HG03354 (cell line): Measurements from ENCODE around the gene CFAP92.

Experiments used
- ATAC-seq: cut with Tn5 transposase; IDR thresholded peaks from one replicate; pipeline ENCODE4 v1.9.1; 2021; ENCODE audit warnings: mild to moderate bottlenecking; ENCODE audit not compliant: unreplicated experiment, poor library complexity, severe bottlenecking

The CFAP92 gene

GRCh38 chr3:128993461-128994172 is at the start of gene CFAP92:
TSS of gene CFAP92 (minus strand) at chr3:128994076. CDS start at chr3:128993304, 772 bp downstream.
- peak; percentile 94 for ATAC-seq

DNA sequence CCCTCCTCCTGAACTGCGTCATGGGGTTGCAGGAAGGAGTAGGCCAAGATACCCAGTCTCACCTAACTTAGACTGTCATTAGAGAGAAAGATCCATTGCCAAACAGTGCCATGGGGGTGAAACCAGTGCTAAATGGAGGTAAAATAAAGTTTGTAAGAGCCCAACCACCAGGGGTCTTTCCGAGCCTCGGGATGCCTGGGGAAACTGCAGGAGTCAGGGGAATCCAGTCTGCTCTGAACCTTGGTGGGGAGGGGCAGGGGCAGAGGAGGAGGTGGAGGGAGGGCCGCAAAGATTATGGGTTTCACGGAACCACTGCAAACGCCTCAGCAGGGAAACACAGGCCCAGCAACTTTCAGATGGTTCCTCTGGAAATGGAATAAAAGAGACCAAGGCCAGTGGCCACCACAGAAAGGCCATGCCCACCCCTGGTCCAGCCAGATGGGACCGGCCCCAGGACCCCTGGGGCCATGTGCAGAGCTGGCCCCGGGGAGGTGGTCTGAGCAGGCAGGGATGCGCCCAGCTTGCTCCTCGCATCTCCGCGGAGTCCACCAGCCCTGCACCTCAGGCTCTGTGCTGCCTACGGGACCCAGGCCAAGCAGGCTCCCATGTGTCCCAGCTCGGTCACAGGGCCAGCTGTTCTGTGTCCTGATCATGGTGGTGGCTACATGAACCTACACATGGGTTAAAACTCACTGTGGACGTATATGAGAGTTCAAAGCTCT is 46.9 kb upstream of the CFAP92 start:
- no peak for ATAC-seq

GRCh38 chr3:129040039-129040336 is 46.1 kb upstream of the CFAP92 start:
- no peak for ATAC-seq

DNA sequence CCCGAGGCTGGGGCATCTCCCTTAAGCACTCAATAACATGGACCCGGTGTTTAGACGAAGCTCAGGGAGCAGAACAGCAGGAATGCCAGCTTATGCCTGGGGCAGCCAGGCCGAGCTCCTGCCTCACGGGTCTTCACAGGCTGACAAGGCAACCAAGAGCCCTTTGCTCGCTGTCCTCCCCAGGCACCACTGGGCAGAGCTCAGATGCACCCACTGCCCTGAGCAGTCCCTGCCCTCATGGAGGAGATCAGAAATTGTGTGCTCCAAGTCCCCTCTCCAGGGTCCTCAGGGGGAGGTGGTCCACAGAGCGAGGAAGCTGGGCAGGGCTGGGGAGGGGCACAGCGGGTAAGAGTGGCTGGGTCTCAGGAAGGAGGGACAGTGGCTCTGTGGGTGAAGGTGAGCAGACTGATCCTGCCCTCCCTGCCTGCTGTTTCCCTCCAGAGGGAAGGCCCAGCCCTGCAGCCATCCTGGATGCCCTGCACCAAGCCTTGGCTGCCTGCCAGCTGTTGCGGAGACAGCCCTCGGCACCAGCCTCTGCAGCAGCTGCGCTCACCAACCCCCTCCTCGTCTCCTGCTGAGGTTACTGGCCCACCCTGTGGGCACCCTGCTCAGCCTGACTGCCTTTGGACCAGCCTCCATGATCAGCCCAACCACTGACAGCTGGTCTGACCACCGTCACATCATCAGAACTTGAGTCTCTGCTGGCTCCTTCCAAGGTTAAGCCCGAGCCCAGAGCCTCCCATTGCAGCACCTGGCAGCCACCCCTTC is 45.6 kb upstream of the CFAP92 start:
- no peak for ATAC-seq

GRCh38 chr3:129038121-129038855 is 44.4 kb upstream of the CFAP92 start:
- ATAC-seq: no peak

- ATAC-seq: no peak
These were observed 43.2 kb upstream of the CFAP92 start for GRCh38 chr3:129037093-129037419.

DNA sequence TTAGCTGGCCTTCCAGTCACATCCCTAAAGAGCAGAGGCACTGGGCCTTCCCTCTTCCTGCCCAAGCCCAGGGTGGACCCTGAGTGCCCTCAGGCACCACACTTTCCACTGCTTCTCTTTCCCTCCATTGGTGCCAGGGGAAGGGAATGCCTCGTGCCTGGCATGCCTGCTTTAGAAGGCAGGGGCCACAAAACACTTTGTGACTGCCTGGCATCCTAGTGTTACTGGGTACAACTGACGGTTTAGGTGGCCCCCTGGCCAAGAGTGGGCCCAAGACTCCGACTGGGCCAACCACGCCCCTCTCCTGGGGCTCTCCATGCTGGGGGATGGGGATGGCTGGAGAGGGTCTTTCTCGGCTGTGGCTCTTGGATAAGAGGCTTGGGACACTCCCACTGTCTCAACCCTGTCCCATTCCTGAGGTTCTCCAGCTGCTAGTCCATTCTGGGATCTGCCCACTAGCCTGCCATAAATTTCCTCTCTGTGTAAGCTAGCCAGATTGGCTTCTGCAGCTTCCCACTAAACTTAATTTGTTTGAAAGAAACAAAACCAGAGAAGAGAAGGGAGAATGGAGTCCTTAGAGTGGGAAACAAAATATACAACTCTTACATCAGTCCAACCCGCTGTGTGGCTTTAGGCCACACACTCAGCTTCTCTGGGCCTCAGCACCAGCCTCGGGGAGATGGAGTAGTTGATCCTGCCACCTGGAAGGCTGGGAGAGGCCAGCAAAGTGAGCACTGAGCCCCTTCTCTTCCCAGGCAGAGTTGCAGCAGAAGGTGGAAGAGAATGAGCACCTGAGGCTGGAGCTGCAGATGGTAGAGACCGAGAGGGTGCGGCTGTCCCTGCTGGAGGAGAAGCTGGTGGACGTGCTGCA is 42.6 kb upstream of the CFAP92 start:
- no peak for ATAC-seq

- no peak for ATAC-seq
These were observed 41.7 kb upstream of the CFAP92 start for GRCh38 chr3:129035360-129036221.

GRCh38 chr3:129034642-129035041 is 40.8 kb upstream of the CFAP92 start:
- ATAC-seq: no peak

GRCh38 chr3:129033633-129034321 is 39.9 kb upstream of the CFAP92 start:
- ATAC-seq: no peak

- no peak for ATAC-seq
These were observed 39.3 kb upstream of the CFAP92 start for GRCh38 chr3:129033151-129033550.

DNA sequence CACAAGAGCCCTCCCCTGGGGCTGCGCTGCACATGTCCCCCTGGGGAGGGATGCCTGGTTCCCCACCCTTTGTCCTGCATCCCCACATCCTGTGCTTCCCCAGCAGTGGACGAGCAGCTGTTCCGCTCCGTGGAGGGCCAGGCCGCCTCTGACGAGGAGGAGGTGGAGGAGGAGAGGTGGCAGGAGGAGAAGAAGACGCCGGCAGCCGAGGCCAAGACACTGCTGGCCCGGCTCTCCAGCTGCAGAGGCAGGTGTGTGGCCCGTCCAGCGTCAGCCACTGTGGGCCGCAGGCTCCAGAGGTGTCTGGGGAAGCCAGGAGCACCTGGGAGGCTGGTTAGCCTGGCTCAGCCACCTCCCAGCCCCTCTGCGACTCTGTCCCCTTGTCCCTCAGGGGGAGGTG is 38.8 kb upstream of the CFAP92 start:
- no peak for ATAC-seq

DNA sequence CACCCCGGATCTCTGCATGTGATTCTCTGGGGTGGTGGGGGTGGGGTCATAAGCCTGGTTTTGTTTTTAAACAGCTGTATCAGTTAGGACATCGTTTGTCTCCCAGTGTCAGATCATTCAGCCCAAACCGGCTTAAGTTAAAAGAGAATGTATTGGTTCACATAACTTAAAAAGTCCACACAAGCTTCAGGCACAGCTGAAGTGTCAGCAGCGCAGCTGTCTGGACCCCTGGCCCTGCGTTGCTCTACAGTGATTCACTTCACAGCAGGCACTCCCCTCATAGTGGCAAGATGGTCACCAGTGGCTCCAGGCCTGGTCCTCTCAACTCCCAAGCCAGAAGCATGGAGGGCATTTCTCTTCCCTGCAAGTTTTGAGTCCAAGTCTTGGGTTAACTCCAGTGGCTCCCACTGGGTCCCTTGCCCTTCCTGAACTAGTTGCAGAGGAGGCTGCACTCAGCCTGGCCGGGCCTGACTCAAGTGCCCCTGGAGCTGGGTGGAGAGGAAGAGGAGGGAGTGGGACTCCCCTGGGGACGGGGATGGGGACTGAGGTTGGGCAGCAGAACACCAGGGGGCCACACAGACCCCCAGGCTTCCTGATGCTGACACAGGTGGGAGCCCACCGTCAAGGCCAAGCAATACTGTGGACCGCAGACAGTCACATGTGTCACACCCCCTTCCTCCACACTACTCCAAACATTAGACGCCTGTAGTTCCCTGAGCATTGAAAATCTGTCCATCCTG is 37.8 kb upstream of the CFAP92 start:
- no peak for ATAC-seq

DNA sequence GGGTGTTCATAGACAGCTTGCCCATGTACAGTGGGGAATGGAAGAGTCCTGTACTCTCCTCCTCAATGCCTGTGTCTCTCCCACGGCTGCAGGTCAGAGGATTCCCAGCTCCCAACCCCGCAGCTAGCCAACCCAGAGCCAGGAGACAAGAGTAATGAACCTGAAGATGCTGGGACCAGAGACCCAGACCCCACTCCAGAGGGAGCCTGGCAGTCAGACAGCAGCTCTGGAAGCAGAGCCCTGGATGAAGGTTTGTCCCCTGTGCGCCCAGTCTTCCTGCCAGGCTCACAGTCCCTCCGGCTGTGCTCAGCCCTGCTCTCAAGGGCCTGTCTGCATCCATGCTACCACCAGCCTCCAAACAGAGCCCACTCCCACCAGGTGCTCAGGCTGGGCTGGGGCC is 36.7 kb upstream of the CFAP92 start:
- no peak for ATAC-seq

GRCh38 chr3:129028866-129029265 is 35.0 kb upstream of the CFAP92 start:
- ATAC-seq: no peak

DNA sequence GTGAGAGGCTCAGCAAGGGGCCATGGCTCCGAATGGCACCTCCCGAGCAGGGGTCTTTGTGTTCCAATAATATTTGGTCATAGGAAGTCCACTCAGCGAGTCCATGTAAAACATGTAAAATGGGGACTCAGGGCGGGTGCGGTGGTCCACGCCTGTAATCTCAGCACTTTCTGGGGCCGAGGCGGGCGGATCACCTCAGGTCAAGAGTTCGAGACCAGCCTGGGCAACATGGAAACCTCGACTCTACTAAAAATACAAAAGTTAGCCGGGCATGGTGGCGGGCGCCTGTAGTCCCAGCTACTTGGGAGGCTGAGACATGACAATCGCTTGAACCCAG is 33.6 kb upstream of the CFAP92 start:
- ATAC-seq: no peak

- ATAC-seq: peak; percentile 99
These were observed 33.1 kb upstream of the CFAP92 start for GRCh38 chr3:129026728-129027543.
